NCI-H187 (cell line): Measurements from ENCODE around the gene HS6ST3.

ENCODE experiments used
- DNase-seq, 2 experiments: peaks; one replicate each; lab custom pipeline; 2025; lab: John Stamatoyannopoulos, UW

HS6ST3 gene

DNA sequence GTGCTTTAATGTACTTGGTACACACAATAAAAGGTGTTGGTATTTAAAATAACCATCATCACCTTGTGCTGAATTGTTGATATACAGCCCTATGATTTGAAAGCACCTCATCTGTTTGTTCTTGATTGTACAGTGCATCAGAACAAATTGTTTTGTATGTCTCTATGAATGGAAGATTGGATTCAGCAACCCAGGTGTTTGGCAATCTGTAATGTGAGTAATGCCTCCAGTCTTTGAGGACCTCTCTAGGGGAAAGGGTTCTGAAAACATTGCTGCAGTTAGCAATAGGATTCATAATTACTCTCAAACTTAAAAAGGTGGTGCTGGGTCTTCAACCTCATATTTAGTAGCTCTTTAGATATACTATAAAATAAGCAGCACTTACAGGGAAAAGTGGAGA is 562.6 kb downstream of the HS6ST3 start:
- no peak for DNase-seq

DNA sequence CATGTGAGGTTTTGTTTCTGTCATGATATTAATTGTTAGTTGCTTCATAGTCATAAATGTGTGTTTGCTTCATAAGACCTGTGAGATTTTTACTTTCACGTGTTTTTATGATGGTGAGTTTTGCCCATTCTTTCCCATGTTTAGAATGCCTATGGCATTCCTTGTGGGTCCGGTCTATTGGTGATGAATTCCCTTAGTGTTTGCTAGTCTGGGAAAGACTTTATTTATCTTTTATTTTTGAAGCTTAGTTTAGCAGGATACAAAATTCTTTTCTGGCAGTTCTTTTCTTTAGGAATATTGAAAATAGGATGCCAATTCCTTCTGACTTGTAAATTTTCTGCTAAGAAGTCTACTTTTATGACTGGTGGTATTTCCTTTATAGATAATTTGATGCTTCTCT is 571.7 kb downstream of the HS6ST3 start:
- DNase-seq, result no peak

GRCh38 chr13:96662036-96662435 is 572.1 kb downstream of the HS6ST3 start:
- DNase-seq, result no peak

DNA sequence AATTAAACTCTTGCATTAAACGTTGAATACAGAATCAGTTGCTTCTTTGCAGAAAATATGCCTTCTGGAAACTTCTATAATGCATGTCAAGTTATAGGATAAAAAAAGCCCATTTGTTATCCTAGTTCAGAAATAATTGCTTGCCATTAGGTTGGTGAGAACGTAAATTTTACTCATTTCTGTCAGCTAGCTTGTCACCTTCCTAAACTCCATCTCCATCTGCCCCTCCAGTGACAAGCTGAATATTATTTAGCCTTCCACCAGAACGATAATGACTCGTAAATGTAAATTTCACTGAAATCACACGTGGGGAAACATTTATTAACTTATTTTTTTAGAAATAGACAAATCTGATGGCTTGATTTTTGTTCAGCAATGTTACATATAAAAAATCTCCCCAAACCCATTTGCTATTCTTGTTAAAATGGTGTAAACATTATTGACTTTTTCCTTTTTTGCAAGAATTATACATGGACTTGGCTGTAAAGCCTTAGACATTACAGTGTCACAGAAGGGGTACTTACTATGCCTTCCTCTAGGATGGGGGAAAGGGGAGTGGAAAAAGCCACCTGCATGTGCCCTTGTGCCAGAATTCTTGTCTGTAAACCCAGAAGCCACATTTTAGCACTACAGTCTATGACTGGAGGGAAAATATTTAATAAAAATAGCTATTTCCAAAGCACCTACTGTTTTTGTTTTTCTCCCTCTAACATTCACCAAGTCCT is 577.5 kb downstream of the HS6ST3 start:
- no peak for DNase-seq

DNA sequence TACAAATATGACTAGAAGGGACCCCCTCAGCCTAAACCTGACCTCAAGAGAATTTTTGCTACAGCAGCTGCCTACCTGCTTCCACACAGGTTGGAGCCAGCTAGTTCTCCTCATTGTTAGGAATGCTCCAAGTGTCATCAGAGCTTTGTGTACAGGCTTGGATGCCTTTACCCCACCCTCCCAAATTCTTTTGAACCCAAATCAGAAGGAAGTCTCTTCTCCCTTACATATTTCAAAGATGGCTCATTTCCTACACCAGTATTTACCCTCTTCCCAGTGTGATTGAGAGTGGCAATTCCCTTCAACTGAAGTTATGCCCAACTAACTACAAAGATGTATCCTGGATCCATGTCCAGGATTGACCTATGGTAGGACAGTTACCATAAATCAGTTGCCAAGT is 581.2 kb downstream of the HS6ST3 start:
- no peak for DNase-seq

DNA sequence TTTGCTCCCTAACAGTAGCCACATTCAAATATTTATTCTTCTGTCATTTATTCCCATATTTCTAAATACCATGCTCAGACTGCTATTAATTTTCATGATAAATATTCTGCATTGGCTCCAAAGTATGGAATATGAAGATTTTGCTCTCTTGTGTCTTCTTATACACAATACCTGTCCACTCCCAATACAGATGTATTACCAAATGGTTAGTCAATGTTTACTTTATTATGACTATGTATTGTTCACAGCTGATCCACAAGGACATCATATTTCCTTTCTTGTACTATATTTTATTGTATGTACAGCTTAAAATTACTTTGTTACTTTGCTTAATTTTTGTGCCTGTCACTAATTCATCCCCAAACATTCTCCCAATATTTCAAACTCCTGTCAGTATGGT is 582.1 kb downstream of the HS6ST3 start:
- DNase-seq, result no peak

- no peak for DNase-seq
Observed at GRCh38 chr13:96673825-96674224, 583.9 kb downstream of the HS6ST3 start.

DNA sequence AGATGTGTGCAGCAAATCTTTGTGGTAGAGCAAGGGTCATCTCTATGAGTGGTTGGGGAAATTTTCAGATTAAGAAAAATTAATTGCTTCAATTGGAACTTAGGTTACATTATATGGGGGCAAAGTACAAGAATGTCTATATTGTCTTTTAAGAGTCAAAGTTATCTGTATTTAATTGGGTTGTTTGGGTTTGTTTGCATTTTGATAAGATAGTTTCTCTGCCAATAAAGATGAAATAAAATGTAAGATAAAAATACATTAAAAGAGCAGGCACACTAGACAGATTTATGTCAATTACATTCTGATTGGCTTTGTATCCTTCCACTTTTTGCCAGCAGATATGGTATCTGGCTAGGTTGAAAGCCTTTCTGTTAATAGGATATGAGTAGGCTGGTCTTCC is 587.1 kb downstream of the HS6ST3 start:
- DNase-seq, result no peak

- no peak for DNase-seq
Observed at GRCh38 chr13:96678801-96679200, 588.9 kb downstream of the HS6ST3 start.

DNA sequence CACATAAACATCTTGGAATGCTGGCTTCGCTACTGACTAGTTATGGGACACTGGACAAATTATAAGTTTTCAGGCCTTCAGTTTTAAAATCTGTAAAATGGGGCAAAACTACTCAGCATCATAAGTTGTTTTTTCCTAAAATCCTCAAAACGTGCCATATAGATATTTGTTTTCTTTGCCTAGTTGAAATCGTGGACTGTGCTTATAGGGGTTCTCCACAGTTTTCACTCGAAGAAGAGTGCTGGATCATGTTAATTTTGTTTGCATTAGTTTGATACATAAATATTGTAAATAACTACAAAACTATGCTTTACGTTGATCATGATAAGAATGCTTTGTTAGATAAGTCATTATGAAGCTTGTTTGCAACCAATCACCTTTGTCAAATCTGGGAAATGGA is 591.0 kb downstream of the HS6ST3 start:
- no peak for DNase-seq

- no peak for DNase-seq
Observed at GRCh38 chr13:96681766-96682165, 591.9 kb downstream of the HS6ST3 start.

DNA sequence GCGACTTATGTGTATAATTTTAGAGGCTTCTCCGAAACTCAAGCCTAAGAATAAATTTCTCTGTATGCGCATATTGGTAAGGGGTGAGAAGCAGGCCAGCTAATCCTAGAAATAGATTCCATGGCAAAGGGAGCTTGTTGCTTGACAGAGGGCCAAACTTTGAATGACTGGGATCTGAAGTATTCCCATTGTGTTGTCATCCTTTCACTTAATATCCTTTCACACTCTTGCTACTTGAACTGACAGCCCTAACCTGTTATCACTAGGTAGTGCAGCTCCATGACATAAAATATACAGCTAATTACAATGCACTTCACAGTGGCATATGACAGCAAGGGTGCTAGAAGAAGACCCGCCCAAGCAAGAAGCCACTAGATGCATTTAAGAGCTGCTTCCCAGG is 594.6 kb downstream of the HS6ST3 start:
- no peak for DNase-seq

GRCh38 chr13:96684907-96685306 is 595.0 kb downstream of the HS6ST3 start:
- no peak for DNase-seq

GRCh38 chr13:96686286-96686685 is 596.4 kb downstream of the HS6ST3 start:
- no peak for DNase-seq

- no peak for DNase-seq
Observed at GRCh38 chr13:96687191-96687590, 597.3 kb downstream of the HS6ST3 start.

DNA sequence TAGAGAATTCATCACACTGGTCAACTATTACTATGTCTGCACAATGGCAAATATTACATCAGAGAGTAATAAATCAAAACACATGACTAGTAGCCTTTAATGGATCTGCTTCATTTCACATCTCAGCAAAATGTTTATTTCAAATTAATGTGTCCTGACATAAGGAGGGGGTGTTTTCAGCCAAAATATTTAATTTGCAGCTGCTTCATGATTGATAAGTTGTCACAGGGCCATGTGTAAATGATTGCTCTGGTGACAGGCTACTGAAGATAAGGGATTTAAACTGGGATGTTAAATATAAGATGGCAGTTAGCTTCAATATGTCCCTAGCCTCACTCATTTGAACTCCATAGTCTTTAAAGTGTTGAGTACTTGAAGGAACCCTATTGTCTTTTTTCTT is 601.1 kb downstream of the HS6ST3 start:
- DNase-seq, result no peak

DNA sequence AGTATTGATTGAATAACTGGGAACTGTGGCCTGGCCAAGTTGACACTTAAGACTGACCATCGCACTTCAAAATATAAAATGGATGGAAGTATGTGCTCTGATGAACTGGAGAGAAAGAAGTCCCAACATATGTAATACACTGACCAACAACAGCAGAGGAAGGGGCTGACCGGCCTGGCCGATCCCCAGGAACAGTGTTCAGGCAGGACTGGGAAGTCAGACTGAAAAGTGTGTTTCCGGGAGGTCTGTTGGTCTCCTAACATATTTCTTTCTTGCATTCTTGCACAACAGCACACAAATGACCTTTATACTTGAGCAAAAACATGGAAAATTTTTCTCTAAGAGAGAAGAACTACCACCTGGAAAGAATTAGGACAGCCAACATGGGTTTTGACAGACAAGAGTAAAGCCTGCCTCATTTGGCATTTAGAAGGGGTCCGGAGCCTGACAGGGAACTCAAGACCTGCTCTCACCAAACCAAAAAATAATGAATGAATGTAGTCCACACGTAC is 606.5 kb downstream of the HS6ST3 start:
- no peak for DNase-seq

DNA sequence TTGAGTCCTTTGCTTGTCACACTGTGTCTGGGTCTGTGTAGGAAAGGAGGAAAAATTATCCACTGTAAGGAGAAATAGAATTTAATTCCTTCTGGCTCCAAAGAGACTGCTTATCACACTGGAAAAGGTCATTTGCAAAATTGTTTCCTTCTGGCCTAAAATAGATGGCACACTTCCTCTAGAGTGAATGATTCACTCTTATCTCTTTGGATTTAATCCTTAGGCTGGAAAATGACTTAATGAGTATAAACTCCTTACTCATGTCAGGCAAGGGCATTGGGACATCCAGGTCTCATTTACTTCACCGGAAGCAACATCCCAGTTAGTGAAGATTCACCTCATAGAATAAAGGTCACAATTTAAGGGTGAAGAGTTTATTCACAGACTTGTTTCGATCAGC is 610.8 kb downstream of the HS6ST3 start:
- DNase-seq, result no peak

DNA sequence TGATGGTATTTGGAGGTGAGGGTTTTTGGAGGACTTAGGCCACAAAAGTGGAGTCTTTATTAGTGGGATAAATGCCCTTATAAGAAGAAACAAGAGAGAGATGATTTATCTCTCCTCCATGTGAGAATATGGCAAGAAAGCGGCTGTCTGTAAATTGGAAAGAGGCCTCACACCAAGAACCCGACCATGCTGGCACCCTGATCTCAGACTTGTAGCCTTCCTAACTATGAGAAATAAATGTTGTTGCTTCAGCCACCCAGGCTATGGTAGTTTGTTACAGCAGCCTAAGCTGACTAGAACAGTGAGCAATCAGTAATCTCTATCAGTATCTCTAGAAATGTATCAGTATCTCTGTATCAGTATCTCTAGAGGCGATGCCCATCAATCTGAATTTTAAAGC is 617.2 kb downstream of the HS6ST3 start:
- no peak for DNase-seq

GRCh38 chr13:96710166-96710862 is 620.4 kb downstream of the HS6ST3 start:
- no peak for DNase-seq

GRCh38 chr13:96720446-96720845 is 630.5 kb downstream of the HS6ST3 start:
- DNase-seq, result no peak

DNA sequence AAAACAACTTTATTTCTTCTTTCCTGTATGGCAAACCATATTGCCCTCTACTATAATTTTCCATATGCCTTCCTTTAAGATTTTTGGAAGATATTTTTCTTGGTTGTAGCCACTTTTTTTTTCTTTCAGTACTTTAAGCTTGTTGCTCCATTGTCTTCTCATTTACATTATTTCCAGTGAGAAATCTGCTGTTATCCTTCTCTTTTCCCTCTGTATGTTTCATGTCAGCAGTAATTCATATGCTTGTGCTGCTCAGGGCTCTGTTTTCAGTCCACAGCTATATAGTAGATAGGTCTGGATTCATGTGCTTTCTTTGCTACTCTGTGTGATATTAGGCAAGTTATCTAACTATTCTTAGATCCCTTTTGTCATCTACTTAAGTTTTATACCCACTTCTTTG is 636.7 kb downstream of the HS6ST3 start:
- no peak for DNase-seq

DNA sequence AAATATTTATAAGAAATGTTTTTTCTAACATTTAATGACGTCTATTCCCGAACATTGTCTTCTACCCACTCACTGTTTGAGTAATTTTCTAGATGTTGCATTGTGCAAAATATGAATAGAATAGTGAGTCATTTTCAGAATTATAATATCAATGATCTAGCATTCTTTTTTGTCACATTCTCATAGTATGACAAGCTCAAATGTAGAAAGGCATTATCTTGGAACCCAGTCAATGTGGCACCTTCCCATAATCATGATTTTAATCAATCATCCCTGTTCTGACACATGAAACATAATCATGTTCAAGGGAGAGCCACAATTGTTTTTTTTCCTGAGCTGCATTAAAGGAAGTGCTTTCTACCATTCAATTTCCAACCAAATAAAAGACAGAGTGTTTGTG is 638.6 kb downstream of the HS6ST3 start:
- no peak for DNase-seq

GRCh38 chr13:96730676-96731075 is 640.8 kb downstream of the HS6ST3 start:
- no peak for DNase-seq
